IMR-90 (cell line): ENCODE measurements around the gene LRRC37B.
"Not testable (repeated sequence)": the region's sequence is repeated elsewhere in the genome, so short reads cannot be mapped to it uniquely, and the experiment has no call there.

Experiments
- CEBPB ChIP-seq: IDR thresholded peaks from 2 replicates; pipeline ENCODE4 v1.6.1; 2012; ENCODE audit warnings: low read depth, low read length, improper control_type of control experiment
- CTCF ChIP-seq: conservative IDR thresholded peaks from 2 replicates; pipeline ENCODE4 v1.5.1; 2012; ENCODE audit warnings: mild to moderate bottlenecking, low read depth, low read length, improper control_type of control experiment
- POLR2A ChIP-seq: IDR thresholded peaks from 2 replicates; pipeline ENCODE4 v1.6.1; 2012; ENCODE audit warnings: mild to moderate bottlenecking, low read depth, low read length
- RFX5 ChIP-seq: IDR thresholded peaks from 2 replicates; pipeline ENCODE4 v1.8.0; 2012; ENCODE audit warnings: low read depth, mild to moderate bottlenecking, low read length, moderate library complexity

GRCh38 chr17:32055425-32055824, 48.2 kb downstream of the LRRC37B start:
- TF ChIP-seq CEBPB, POLR2A, CTCF, RFX5: not testable (repeated sequence)
